ENCODE data around the gene DPEP1. TPM values are rescaled to one million over a fixed set of nuclear protein-coding genes. Genes with fewer than 3 reads are reported as not detected.

DPEP1 gene
- total RNA-seq, 1 experiment from 2014 or later = 1.1 TPM

DNA sequence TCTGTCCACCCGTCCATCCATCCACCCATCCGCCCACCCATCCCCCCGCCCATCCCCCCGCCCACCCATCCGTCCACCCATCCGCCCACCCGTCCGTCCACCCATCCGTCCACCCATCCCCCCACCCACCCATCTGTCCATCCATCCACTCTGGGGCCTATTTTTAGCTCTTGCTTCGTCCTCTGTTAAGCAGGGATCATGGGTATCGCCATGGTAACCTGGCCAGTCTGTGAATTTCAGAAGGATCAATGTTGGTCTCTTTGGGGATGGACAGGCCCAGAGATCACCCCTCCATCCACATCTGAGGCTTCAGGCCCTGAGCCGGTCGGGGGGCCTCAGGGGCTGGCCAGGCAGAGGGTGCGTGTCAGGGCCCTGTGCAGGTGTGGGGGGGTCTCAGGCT lies 15.2 kb upstream of the DPEP1 start:
- intact Hi-C loops (cut with micrococcal nuclease) = loop anchor here (2.0 kb wide), 1 partner anchor 69 kb away; no protein-coding TSS in a partner anchor
- CTCF ChIA-PET = interaction anchor here (0.6 to 1.0 kb wide), 2 partner anchors 34 to 43 kb away, joined by 3 read pairs; no protein-coding TSS in a partner anchor
- Histone ChIP-seq H3K4me1 (ENCODE audit: control insufficient read depth in 1 of 2, insufficient read depth in 2 of 2, low read length in 2 of 2) (peaks cover 28 to 50% of the 10 kb centered on the region in 2 experiments), H3K9me3 (ENCODE audit: control insufficient read depth in 1 of 2, insufficient read depth in 1 of 2, low read depth in 1 of 2, low read length in 2 of 2) (no peaks in the 10 kb centered on the region), H3K79me2 (ENCODE audit: insufficient read depth, low read length) (no peaks in the 10 kb centered on the region), H3K9ac (ENCODE audit: low read length) (no peak overlapping the region), H4K20me1 (ENCODE audit: insufficient read depth) (no peaks in the 10 kb centered on the region), H3K36me3 (ENCODE audit: control insufficient read depth in 1 of 2, insufficient read depth in 2 of 2, low read length in 2 of 2) (peaks cover 3 to 6% of the 10 kb centered on the region in 2 experiments; a peak in 2 of 4 replicates), H3K27me3 (ENCODE audit: insufficient read depth, low read length) (no peaks in the 10 kb centered on the region), H3K4me3 (replicated peaks in 1 of 2; ENCODE audit: low read depth in 1 of 2, low read length in 2 of 2) (no peak overlapping the region), H2AFZ (ENCODE audit: low read depth, low read length, poor library complexity, severe bottlenecking) (no peak overlapping the region), H3K4me2 (ENCODE audit: low read length) (no peak overlapping the region), H3K27ac (ENCODE audit: low read depth, low read length) (no peak overlapping the region), H3K9me2 (ENCODE audit: insufficient read depth) (no peaks in the 10 kb centered on the region)
- no TSS peak for BruUV-seq (replicated peaks)
- RAD21 ChIA-PET (ENCODE audit: low non-redundant PET in 1 of 2, low total read pairs in 2 of 2, uncharacterized antibody in 2 of 2, unreplicated experiment in 2 of 2) = no interaction called here
- DNase-seq (ENCODE audit: low read depth, low spot score) (no peak), ATAC-seq (no peak)
- POLR2A ChIA-PET = no interaction called here
- TF ChIP-seq, protein P1, sequence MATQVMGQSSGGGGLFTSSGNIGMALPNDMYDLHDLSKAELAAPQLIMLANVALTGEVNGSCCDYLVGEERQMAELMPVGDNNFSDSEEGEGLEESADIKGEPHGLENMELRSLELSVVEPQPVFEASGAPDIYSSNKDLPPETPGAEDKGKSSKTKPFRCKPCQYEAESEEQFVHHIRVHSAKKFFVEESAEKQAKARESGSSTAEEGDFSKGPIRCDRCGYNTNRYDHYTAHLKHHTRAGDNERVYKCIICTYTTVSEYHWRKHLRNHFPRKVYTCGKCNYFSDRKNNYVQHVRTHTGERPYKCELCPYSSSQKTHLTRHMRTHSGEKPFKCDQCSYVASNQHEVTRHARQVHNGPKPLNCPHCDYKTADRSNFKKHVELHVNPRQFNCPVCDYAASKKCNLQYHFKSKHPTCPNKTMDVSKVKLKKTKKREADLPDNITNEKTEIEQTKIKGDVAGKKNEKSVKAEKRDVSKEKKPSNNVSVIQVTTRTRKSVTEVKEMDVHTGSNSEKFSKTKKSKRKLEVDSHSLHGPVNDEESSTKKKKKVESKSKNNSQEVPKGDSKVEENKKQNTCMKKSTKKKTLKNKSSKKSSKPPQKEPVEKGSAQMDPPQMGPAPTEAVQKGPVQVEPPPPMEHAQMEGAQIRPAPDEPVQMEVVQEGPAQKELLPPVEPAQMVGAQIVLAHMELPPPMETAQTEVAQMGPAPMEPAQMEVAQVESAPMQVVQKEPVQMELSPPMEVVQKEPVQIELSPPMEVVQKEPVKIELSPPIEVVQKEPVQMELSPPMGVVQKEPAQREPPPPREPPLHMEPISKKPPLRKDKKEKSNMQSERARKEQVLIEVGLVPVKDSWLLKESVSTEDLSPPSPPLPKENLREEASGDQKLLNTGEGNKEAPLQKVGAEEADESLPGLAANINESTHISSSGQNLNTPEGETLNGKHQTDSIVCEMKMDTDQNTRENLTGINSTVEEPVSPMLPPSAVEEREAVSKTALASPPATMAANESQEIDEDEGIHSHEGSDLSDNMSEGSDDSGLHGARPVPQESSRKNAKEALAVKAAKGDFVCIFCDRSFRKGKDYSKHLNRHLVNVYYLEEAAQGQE (IDR thresholded peaks at IDR 0.05; ENCODE audit: low read depth) = no peak
- no peak for TF ChIP-seq ELF1 (IDR thresholded peaks at IDR 0.05; ENCODE audit: borderline replicate concordance, low read depth)
- no peak for TF ChIP-seq EZH2phosphoT487 (IDR thresholded peaks at IDR 0.05; ENCODE audit: borderline replicate concordance)
- TF ChIP-seq SRF (IDR thresholded peaks at IDR 0.05; ENCODE audit: low read depth) = no peak
- no peak for TF ChIP-seq POLR2A (IDR thresholded peaks at IDR 0.05; ENCODE audit: borderline replicate concordance, extremely low read depth, insufficient read depth, insufficient read length)
- no peak for TF ChIP-seq EGR1 (IDR thresholded peaks at IDR 0.05; ENCODE audit: low read depth)
- TF ChIP-seq ZNF274 (IDR thresholded peaks at IDR 0.05; ENCODE audit: low read depth, low read length) = no peak
- TF ChIP-seq RAD21 (IDR thresholded peaks at IDR 0.05; ENCODE audit: low read depth) = no peak
- TF ChIP-seq, protein P2, sequence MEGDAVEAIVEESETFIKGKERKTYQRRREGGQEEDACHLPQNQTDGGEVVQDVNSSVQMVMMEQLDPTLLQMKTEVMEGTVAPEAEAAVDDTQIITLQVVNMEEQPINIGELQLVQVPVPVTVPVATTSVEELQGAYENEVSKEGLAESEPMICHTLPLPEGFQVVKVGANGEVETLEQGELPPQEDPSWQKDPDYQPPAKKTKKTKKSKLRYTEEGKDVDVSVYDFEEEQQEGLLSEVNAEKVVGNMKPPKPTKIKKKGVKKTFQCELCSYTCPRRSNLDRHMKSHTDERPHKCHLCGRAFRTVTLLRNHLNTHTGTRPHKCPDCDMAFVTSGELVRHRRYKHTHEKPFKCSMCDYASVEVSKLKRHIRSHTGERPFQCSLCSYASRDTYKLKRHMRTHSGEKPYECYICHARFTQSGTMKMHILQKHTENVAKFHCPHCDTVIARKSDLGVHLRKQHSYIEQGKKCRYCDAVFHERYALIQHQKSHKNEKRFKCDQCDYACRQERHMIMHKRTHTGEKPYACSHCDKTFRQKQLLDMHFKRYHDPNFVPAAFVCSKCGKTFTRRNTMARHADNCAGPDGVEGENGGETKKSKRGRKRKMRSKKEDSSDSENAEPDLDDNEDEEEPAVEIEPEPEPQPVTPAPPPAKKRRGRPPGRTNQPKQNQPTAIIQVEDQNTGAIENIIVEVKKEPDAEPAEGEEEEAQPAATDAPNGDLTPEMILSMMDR (IDR thresholded peaks at IDR 0.05 in 2 of 3, conservative IDR thresholded peaks at IDR 0.05 in 1 of 3; ENCODE audit: borderline replicate concordance in 1 of 3, insufficient read depth in 1 of 3, low read depth in 2 of 3, low read length in 2 of 3) = no peak
- TF ChIP-seq, protein P3, sequence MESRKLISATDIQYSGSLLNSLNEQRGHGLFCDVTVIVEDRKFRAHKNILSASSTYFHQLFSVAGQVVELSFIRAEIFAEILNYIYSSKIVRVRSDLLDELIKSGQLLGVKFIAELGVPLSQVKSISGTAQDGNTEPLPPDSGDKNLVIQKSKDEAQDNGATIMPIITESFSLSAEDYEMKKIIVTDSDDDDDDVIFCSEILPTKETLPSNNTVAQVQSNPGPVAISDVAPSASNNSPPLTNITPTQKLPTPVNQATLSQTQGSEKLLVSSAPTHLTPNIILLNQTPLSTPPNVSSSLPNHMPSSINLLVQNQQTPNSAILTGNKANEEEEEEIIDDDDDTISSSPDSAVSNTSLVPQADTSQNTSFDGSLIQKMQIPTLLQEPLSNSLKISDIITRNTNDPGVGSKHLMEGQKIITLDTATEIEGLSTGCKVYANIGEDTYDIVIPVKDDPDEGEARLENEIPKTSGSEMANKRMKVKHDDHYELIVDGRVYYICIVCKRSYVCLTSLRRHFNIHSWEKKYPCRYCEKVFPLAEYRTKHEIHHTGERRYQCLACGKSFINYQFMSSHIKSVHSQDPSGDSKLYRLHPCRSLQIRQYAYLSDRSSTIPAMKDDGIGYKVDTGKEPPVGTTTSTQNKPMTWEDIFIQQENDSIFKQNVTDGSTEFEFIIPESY (IDR thresholded peaks at IDR 0.05; ENCODE audit: extremely low read depth, insufficient replicate concordance, low read length) = no peak
- no peak for TF ChIP-seq TCF7L2 (IDR thresholded peaks at IDR 0.05; ENCODE audit: borderline replicate concordance, extremely low read depth, insufficient read depth, insufficient read length)
- TF ChIP-seq SP1 (IDR thresholded peaks at IDR 0.05; ENCODE audit: low read depth) = no peak
- TF ChIP-seq ZFX (IDR thresholded peaks at IDR 0.05) = no peak
- no peak for TF ChIP-seq SIN3A (IDR thresholded peaks at IDR 0.05; ENCODE audit: low read depth)
- TF ChIP-seq CBX3 (IDR thresholded peaks at IDR 0.05; ENCODE audit: low read depth) = no peak
- no peak for TF ChIP-seq JUND (IDR thresholded peaks at IDR 0.05)
- no peak for TF ChIP-seq FOSL1 (IDR thresholded peaks at IDR 0.05; ENCODE audit: low read depth)
